Measurements from ENCODE around the gene LCN9. TPM values are rescaled to one million over a fixed set of nuclear protein-coding genes. Genes with fewer than 3 reads are reported as not detected.

Gene LCN9
- total and polyA plus RNA-seq, 2 of the 13 experiments (the other 11 are each of a cell fraction or from before 2014, with no cell fraction given), result not detected

DNA sequence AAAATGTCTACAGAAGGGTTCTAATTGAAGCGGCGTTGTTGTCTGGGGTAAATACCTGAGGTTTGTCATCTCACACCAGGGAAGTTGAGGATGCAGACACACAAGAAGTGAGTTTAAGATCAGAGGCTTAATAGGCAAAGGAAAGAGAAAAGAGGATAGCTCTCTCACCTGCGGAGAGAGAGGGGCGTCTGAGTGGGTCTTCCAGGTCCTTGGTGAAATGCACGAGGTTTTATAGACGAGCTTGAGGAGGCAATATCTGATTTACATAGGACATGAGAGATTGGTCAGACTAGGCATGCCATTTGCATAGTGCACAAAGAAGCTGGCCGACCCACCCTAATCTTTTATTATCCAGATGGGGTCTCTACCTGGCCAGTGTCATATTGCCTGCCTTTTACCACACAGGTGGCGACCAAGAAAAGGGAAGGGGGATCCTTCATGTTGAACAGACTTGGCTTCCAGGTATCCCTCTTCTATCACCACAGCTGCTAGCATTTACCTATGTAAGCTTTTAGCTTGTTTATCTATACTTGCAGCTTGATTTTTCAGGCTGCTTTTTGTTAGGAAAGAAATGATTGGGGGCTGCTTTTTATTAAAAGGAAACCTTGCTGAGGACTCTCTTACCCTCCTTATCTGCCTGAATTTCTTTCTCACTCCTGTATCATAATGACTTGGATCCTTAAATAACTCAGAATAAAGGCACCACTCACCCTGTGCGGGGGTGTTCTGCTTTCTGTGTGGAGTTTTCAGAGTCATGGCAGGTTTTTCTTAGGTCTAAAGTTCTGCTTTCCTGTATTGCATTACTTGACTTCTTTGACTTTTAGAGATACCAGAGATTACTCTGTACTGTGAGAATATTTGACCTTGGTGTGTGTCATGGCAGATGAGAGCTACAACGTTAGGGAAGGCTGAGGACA lies 14.4 kb upstream of the LCN9 start (continued):
- TF ChIP-seq, protein P1, sequence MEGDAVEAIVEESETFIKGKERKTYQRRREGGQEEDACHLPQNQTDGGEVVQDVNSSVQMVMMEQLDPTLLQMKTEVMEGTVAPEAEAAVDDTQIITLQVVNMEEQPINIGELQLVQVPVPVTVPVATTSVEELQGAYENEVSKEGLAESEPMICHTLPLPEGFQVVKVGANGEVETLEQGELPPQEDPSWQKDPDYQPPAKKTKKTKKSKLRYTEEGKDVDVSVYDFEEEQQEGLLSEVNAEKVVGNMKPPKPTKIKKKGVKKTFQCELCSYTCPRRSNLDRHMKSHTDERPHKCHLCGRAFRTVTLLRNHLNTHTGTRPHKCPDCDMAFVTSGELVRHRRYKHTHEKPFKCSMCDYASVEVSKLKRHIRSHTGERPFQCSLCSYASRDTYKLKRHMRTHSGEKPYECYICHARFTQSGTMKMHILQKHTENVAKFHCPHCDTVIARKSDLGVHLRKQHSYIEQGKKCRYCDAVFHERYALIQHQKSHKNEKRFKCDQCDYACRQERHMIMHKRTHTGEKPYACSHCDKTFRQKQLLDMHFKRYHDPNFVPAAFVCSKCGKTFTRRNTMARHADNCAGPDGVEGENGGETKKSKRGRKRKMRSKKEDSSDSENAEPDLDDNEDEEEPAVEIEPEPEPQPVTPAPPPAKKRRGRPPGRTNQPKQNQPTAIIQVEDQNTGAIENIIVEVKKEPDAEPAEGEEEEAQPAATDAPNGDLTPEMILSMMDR (CRISPR knock-in tag; IDR thresholded peaks at IDR 0.05), result no peak

DNA sequence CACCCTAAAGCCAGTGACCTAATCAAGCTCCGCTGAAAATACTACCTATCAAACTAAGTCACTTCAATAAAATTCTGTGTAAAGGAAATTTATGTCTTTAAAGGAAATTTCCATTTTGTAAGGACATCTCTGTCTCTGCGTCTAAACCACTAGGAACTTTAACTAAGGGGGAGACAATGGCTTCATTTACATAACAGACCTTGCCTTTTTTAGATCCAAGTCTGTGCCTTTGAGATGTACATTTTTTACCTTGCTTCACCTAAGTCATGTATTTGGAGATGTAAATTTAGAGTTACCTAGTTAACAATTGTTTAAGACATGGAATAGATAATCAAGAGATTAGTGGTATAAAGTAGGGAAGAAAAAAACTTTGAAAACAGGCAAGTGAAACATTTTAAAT lies 13.6 kb upstream of the LCN9 start:
- Histone ChIP-seq H3K36me3 (replicated peaks in 1 of 2; ENCODE audit: control insufficient read depth in 1 of 2, insufficient read depth in 2 of 2, low read length in 2 of 2) (no peaks in the 10 kb centered on the region), H3K27ac (ENCODE audit: extremely low read length, insufficient read depth, low read length) (no peak overlapping the region), H3K79me2 (ENCODE audit: insufficient read depth, low read length) (no peaks in the 10 kb centered on the region), H3K4me2 (ENCODE audit: low read depth, low read length) (no peak overlapping the region), H3K4me3 (replicated peaks in 1 of 3; ENCODE audit: insufficient read depth in 1 of 3, low read depth in 2 of 3, low read length in 3 of 3) (no peak overlapping the region), H4K20me1 (ENCODE audit: insufficient read depth, low read length) (no peaks in the 10 kb centered on the region), H2AFZ (ENCODE audit: low read length) (no peak overlapping the region), H3K4me1 (ENCODE audit: insufficient read depth, low read length) (no peaks in the 10 kb centered on the region), H3K27me3 (ENCODE audit: control insufficient read depth in 1 of 2, insufficient read depth in 2 of 2, low read length in 2 of 2) (peaks cover 1 to 3% of the 10 kb centered on the region in 2 experiments; a peak in 4 of 5 replicates), H3K9ac (ENCODE audit: insufficient read depth, low read depth, low read length) (no peak overlapping the region), H3K9me3 (ENCODE audit: low read length) (peaks cover 57% of the 10 kb centered on the region)
- no TSS peak for BruUV-seq (replicated peaks)
- in situ Hi-C loops (cut with HindIII; ENCODE audit: extremely low pct_ligation_motif_present, low pct_unique_long_range_greater_than_20kb) (no loop called here), intact Hi-C loops (cut with micrococcal nuclease; ENCODE audit: unreplicated experiment) (no loop called here)
- no peak for TF ChIP-seq REPIN1 (CRISPR knock-in tag; IDR thresholded peaks at IDR 0.05; ENCODE audit: borderline replicate concordance, low read depth)
- no peak for TF ChIP-seq MED13 (CRISPR knock-in tag; IDR thresholded peaks at IDR 0.05)
- TF ChIP-seq, protein P2, sequence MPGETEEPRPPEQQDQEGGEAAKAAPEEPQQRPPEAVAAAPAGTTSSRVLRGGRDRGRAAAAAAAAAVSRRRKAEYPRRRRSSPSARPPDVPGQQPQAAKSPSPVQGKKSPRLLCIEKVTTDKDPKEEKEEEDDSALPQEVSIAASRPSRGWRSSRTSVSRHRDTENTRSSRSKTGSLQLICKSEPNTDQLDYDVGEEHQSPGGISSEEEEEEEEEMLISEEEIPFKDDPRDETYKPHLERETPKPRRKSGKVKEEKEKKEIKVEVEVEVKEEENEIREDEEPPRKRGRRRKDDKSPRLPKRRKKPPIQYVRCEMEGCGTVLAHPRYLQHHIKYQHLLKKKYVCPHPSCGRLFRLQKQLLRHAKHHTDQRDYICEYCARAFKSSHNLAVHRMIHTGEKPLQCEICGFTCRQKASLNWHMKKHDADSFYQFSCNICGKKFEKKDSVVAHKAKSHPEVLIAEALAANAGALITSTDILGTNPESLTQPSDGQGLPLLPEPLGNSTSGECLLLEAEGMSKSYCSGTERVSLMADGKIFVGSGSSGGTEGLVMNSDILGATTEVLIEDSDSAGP (CRISPR knock-in tag; IDR thresholded peaks at IDR 0.05; ENCODE audit: borderline replicate concordance), result no peak
- TF ChIP-seq, protein P3, sequence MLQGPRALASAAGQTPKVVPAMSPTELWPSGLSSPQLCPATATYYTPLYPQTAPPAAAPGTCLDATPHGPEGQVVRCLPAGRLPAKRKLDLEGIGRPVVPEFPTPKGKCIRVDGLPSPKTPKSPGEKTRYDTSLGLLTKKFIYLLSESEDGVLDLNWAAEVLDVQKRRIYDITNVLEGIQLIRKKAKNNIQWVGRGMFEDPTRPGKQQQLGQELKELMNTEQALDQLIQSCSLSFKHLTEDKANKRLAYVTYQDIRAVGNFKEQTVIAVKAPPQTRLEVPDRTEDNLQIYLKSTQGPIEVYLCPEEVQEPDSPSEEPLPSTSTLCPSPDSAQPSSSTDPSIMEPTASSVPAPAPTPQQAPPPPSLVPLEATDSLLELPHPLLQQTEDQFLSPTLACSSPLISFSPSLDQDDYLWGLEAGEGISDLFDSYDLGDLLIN (CRISPR knock-in tag; IDR thresholded peaks at IDR 0.05; ENCODE audit: borderline replicate concordance), result no peak
- no peak for TF ChIP-seq RFXANK (CRISPR knock-in tag; IDR thresholded peaks at IDR 0.05)
- no peak for TF ChIP-seq MTF2 (CRISPR knock-in tag; IDR thresholded peaks at IDR 0.05; ENCODE audit: borderline replicate concordance)
- TF ChIP-seq KMT2B (CRISPR knock-in tag; IDR thresholded peaks at IDR 0.05), result no peak
- TF ChIP-seq SP140L (CRISPR knock-in tag; IDR thresholded peaks at IDR 0.05; ENCODE audit: borderline replicate concordance), result no peak
- no peak for TF ChIP-seq FOXM1 (CRISPR knock-in tag; IDR thresholded peaks at IDR 0.05)
- DNase-seq (ENCODE audit: low spot score), result no peak
- no peak for ATAC-seq
- POLR2A ChIA-PET, result no interaction called here
- CTCF ChIA-PET (ENCODE audit: low intra/inter-chr PET ratio, low total read pairs), result no interaction called here
- FAIRE-seq, result no peak
- WGBS (ENCODE audit: low lambda C conversion rate), result 41% methylated on average over 2 of the region's 2 CpGs
